ENCODE measurements around the gene BABAM2. TPM values are rescaled to one million over a fixed set of nuclear protein-coding genes. Genes with fewer than 3 reads are reported as not detected.

The BABAM2 gene
- total and polyA plus RNA-seq, 7 donors: 34.2 to 74.5 (median 52.3) TPM

DNA sequence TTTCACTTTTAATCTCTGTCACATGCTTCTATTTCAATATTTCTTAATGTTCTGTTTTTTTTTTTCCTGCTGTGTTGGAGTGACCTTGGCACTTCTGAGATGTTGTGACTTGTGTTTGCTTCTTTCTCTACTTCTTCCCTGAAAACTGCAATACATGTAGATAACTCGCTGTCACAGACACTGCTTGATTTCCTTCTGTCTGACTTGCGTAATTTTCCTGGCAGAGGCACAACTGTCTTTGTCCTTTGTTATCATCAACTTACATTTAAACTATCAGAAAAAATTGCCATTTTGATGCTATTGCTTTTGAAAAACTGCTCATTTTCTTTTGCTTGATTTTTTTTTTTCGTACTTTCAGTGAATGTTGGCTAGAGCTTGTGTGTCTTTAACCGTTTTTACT lies 69.0 kb downstream of the BABAM2 start:
- no peak for DNase-seq
- H3K27ac ChIP-seq: no peak overlapping the region

DNA sequence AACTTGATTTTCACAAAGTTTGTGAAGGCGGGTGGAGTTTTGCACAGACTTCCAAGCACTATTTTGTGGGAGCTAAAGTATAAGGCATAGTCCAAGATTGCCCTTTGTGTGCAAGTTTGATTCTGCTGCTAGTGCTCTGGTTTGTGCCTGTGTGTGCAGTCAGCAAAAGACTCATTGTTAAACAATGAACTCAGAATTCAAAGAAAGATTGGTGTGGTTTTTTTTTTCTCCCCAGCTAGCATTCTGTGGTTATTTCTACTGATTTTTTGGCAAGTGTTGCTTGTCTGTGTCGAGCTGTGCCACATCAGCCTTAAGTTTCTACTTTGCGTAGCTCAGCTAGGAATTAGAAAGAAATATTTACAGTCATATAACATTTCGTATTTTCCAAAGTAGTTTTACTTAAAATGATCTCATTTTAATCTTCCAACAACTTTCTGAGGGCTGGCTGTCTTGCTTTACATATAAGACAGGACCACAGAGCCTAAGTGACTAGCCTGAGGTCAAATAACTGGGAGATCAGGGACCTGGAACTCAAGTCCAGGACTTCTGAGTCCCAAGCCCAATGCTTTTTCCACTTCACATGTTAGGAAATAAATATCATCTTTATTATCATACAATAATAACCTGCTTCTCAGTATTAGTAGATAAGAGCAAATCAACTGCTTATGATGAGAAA lies 69.8 kb downstream of the BABAM2 start:
- 46 to 67% (median 50%) methylated on average over 4 of the region's 4 CpGs for WGBS, 3 donors
- TF ChIP-seq, protein P1, sequence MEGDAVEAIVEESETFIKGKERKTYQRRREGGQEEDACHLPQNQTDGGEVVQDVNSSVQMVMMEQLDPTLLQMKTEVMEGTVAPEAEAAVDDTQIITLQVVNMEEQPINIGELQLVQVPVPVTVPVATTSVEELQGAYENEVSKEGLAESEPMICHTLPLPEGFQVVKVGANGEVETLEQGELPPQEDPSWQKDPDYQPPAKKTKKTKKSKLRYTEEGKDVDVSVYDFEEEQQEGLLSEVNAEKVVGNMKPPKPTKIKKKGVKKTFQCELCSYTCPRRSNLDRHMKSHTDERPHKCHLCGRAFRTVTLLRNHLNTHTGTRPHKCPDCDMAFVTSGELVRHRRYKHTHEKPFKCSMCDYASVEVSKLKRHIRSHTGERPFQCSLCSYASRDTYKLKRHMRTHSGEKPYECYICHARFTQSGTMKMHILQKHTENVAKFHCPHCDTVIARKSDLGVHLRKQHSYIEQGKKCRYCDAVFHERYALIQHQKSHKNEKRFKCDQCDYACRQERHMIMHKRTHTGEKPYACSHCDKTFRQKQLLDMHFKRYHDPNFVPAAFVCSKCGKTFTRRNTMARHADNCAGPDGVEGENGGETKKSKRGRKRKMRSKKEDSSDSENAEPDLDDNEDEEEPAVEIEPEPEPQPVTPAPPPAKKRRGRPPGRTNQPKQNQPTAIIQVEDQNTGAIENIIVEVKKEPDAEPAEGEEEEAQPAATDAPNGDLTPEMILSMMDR (IDR thresholded peaks at IDR 0.05): no peak
- Histone ChIP-seq H3K27me3 (ENCODE audit: insufficient read depth in 3 of 3, low read length in 2 of 3) (no peaks in the 10 kb centered on the region), H3K9me3 (no peaks in the 10 kb centered on the region), H3K27ac (no peak overlapping the region), H3K4me1 (peaks cover 45% of the 10 kb centered on the region), H3K36me3 (ENCODE audit: insufficient read depth in 1 of 2, low read depth in 1 of 2) (no peaks in the 10 kb centered on the region), H3K4me3 (no peak overlapping the region)
- ATAC-seq (no peak), DNase-seq (no peak)
- intact Hi-C loops (cut with DNase I): no loop called here

More for the DNA sequence above, 69.0 kb downstream of the BABAM2 start:
- TF ChIP-seq, protein P1 (IDR thresholded peaks at IDR 0.05): no peak
- intact Hi-C loops (cut with DNase I): loop anchor here in 1 of 2 donors (5.0 kb wide), 2 partner anchors 47 to 67 kb away; partner anchors contain the start of genes BABAM2 and RBKS
- Histone ChIP-seq H3K4me1 (peaks cover 50% of the 10 kb centered on the region), H3K27me3 (ENCODE audit: insufficient read depth in 3 of 3, low read length in 2 of 3) (no peaks in the 10 kb centered on the region), H3K4me3 (no peak overlapping the region), H3K9me3 (no peaks in the 10 kb centered on the region), H3K36me3 (ENCODE audit: insufficient read depth in 1 of 2, low read depth in 1 of 2) (no peaks in the 10 kb centered on the region)
- WGBS, 3 donors: 19 to 27% (median 23%) methylated on average over 4 of the region's 4 CpGs
- no peak for ATAC-seq

DNA sequence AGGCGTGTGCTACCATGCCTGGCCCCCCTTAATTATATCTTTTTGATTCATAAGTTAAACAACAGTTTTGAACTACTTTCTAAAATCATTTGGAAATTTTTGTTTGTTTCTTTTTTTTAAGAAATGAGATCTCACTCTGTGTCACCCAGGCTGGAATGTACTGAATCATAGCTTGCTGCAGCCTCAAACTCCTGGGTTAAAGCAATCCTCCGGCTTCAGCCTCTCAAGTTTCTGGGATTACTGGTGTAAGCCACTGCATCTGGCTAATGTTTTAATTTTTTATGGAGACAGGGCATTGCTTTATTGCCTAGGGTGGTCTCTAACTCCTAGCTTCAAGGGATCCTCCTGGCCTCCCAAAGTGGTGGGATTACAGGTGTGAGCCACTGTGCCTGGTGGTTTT lies 71.5 kb downstream of the BABAM2 start:
- 87 to 89% (median 88%) methylated on average over 2 of the region's 2 CpGs for WGBS, 3 donors
- intact Hi-C loops (cut with DNase I): no loop called here
- TF ChIP-seq, protein P1 (IDR thresholded peaks at IDR 0.05): no peak
- no peak overlapping the region for H3K4me3 ChIP-seq
- peaks cover 37% of the 10 kb centered on the region for H3K4me1 ChIP-seq
- H3K36me3 ChIP-seq (ENCODE audit: insufficient read depth in 1 of 2, low read depth in 1 of 2): no peaks in the 10 kb centered on the region
- H3K27ac ChIP-seq: no peak overlapping the region
- H3K27me3 ChIP-seq (ENCODE audit: insufficient read depth in 3 of 3, low read length in 2 of 3): no peaks in the 10 kb centered on the region
- no peak for DNase-seq
- ATAC-seq: peak in 2 of 4 donors; percentile 41 to 43
- H3K9me3 ChIP-seq: no peaks in the 10 kb centered on the region

DNA sequence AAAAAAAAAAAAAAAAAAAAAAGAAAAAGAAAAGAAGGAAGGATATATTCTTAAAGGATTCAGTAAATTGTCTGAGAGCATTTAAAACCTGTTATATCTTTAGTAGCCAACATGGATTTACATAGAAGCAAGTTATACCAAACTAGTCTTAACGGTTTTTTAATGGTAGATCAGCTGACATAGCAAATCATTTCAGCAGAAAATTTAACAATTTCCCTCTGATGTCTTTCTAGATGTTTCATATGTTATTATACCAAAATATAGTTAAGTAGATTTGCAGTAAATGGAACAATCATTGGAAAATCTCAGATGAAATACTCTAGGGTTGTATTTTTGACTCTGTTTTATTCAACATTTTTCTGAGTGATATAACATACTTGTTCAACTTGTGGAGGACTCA lies 72.9 kb downstream of the BABAM2 start:
- WGBS, 3 donors: 79 to 92% (median 88%) methylated on average over 1 of the region's 1 CpG
- TF ChIP-seq, protein P1 (IDR thresholded peaks at IDR 0.05): no peak
- no peak overlapping the region for H3K4me3 ChIP-seq
- H3K27me3 ChIP-seq (ENCODE audit: insufficient read depth in 3 of 3, low read length in 2 of 3): no peaks in the 10 kb centered on the region
- H3K9me3 ChIP-seq: no peaks in the 10 kb centered on the region
- H3K27ac ChIP-seq: no peak overlapping the region
- intact Hi-C loops (cut with DNase I): no loop called here
- ATAC-seq (no peak), DNase-seq (no peak)
- H3K36me3 ChIP-seq (ENCODE audit: insufficient read depth in 1 of 2, low read depth in 1 of 2): no peaks in the 10 kb centered on the region
- peaks cover 38% of the 10 kb centered on the region for H3K4me1 ChIP-seq

DNA sequence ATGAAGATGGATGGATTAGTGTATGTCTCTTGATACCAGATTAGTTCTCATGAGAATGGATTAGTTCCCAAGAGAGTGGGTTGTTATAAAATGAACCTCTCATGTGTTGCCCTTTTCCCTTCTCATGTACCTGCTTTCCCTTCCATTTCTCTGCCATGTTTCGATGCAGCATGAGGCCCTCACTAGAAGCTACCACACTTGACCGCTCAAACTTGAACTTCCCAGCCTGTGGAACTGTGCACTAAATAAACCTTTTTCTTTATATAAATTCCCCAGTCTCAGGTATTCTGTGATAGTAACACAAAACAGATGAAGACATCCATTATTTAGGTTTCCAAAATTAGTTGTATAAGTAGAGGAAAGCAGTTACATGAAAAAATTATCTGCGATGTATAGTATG lies 73.5 kb downstream of the BABAM2 start:
- TF ChIP-seq, protein P1 (IDR thresholded peaks at IDR 0.05): no peak
- no peaks in the 10 kb centered on the region for H3K27me3 ChIP-seq (ENCODE audit: insufficient read depth in 3 of 3, low read length in 2 of 3)
- H3K4me3 ChIP-seq: no peak overlapping the region
- H3K27ac ChIP-seq: no peak overlapping the region
- no peak for ATAC-seq
- DNase-seq: no peak
- H3K36me3 ChIP-seq (ENCODE audit: insufficient read depth in 1 of 2, low read depth in 1 of 2): no peaks in the 10 kb centered on the region
- intact Hi-C loops (cut with DNase I): no loop called here
- H3K4me1 ChIP-seq: peaks cover 32% of the 10 kb centered on the region
- WGBS, 3 donors: 81 to 100% (median 83%) methylated on average over 3 of the region's 3 CpGs
- H3K9me3 ChIP-seq: no peaks in the 10 kb centered on the region
